Measurements from ENCODE around the gene SLCO2A1. TPM values are rescaled to one million over a fixed set of nuclear protein-coding genes. Genes with fewer than 3 reads are reported as not detected.

SLCO2A1 gene
- total and polyA plus RNA-seq, 2 donors (not counting 1 experiment from before 2014, with no cell fraction given), result not detected

DNA sequence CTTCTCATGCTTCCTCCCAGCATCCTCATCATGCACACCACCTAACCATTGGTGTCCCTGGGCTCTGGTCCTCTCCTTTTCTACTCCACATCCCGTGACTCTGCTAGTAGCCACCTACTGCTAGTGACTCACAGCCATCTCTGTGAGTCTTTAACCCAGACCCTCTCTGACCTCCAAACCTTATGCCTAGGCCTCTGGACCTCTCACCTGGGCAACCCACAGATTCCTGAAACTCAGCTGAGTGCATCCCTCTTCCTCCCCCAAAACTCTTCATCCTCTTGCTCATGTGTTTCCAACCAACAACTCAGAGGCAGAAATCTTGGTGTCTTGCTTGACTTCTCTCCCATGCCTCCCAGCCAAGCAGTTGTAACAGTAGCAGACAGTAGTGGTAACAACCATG, 20.0 kb upstream of the SLCO2A1 start:
- ChIA-PET POLR2A (no interaction called here), CTCF (no interaction called here)
- no peaks in the 10 kb centered on the region for H4K20me1 ChIP-seq (ENCODE audit: control insufficient read depth, insufficient read depth, low read length, poor library complexity, severe bottlenecking)
- no peak overlapping the region for H3K4me3 ChIP-seq (ENCODE audit: control extremely low read depth in 1 of 5, extremely low read depth in 1 of 5, insufficient read depth in 1 of 5, low read depth in 2 of 5, low read length in 4 of 5)
- peaks cover 14% of the 10 kb centered on the region for H3K27me3 Mint-ChIP-seq
- H3K27me3 ChIP-seq (replicated peaks in 1 of 4; ENCODE audit: control extremely low read depth in 1 of 4, control insufficient read depth in 3 of 4, insufficient read depth in 4 of 4, low read length in 3 of 4), result peaks cover 0 to 2% (median 0%) of the 10 kb centered on the region in 4 experiments
- intact Hi-C loops (cut with micrococcal nuclease), result no loop called here
- H2AFZ ChIP-seq (ENCODE audit: insufficient read depth, low read depth, low read length, poor library complexity, severe bottlenecking), result no peak overlapping the region
- TF ChIP-seq EZH2 (IDR thresholded peaks at IDR 0.05; ENCODE audit: borderline replicate concordance, insufficient read depth, low read depth, low read length, poor library complexity, severe bottlenecking), result no peak
- TF ChIP-seq, protein P1, sequence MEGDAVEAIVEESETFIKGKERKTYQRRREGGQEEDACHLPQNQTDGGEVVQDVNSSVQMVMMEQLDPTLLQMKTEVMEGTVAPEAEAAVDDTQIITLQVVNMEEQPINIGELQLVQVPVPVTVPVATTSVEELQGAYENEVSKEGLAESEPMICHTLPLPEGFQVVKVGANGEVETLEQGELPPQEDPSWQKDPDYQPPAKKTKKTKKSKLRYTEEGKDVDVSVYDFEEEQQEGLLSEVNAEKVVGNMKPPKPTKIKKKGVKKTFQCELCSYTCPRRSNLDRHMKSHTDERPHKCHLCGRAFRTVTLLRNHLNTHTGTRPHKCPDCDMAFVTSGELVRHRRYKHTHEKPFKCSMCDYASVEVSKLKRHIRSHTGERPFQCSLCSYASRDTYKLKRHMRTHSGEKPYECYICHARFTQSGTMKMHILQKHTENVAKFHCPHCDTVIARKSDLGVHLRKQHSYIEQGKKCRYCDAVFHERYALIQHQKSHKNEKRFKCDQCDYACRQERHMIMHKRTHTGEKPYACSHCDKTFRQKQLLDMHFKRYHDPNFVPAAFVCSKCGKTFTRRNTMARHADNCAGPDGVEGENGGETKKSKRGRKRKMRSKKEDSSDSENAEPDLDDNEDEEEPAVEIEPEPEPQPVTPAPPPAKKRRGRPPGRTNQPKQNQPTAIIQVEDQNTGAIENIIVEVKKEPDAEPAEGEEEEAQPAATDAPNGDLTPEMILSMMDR (IDR thresholded peaks at IDR 0.05), result no peak
- no peaks in the 10 kb centered on the region for H3K79me2 ChIP-seq (ENCODE audit: control insufficient read depth, insufficient read depth, low read length)
- H3K4me1 ChIP-seq (ENCODE audit: control insufficient read depth in 2 of 2, insufficient read depth in 2 of 2, low read length in 2 of 2), result no peaks in the 10 kb centered on the region
- WGBS (ENCODE audit: insufficient coverage), result 75% methylated on average over 1 of the region's 1 CpG
- H3K27ac Mint-ChIP-seq, result no peak overlapping the region
- H3K36me3 ChIP-seq (replicated peaks in 1 of 2; ENCODE audit: control extremely low read depth in 1 of 2, control insufficient read depth in 1 of 2, extremely low read depth in 1 of 2, insufficient read depth in 2 of 2, low read length in 1 of 2), result no peaks in the 10 kb centered on the region
- H3K9me3 ChIP-seq (ENCODE audit: control extremely low read depth in 1 of 3, control insufficient read depth in 2 of 3, insufficient read depth in 1 of 3, low read length in 2 of 3), result peaks cover 0 to 6% (median 6%) of the 10 kb centered on the region in 3 donors
- no peaks in the 10 kb centered on the region for H3K9me3 Mint-ChIP-seq (ENCODE audit: insufficient read depth)
- no peaks in the 10 kb centered on the region for H3K4me1 Mint-ChIP-seq
- DNase-seq, result no peak
- H3K4me3 Mint-ChIP-seq, result no peak overlapping the region
- no peak overlapping the region for H3K4me2 ChIP-seq (replicated peaks; ENCODE audit: low read depth, low read length, poor library complexity, severe bottlenecking)
- no peak overlapping the region for H3K27ac ChIP-seq (ENCODE audit: low read length in 2 of 2)
- no peak overlapping the region for H3K9ac ChIP-seq (ENCODE audit: low read length)
- ATAC-seq (ENCODE audit: low read depth), result no peak

DNA sequence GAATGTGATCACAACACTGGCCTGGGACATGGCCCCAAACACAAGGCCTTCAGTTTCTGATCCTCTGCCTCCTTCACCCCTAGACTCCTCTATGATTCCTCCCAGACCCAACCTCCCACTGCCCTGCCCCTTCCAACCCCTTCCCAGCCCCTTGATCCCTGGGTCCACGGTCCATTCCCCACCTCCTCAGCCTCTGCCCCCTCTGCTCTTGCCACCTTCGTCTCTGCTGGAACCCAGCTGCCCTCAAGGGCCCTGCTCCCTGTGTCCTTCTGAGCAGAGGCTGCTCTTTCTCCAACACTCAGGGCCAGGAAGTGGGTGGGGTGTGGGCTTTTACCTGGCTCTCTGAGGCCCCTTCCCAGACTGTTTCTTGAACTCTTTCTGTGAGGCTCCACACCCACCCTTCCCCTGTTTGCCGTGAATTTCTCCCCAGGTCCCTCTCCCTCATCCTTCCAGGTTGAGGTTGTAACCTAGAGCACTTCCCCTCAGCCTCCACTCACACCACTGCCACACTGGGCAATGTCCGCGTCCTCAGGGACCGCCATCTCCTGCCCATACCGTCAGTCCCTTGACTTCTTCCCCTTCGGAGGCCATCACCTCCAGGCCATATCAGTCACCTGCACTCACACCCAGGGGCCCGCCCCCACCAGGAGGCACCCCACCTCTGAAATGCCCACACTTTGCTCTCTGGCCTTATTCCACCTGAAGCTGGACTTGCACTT, 18.7 kb upstream of the SLCO2A1 start:
- ChIA-PET CTCF (no interaction called here), POLR2A (no interaction called here)
- Histone ChIP-seq H3K4me3 (ENCODE audit: control extremely low read depth in 1 of 5, extremely low read depth in 1 of 5, insufficient read depth in 1 of 5, low read depth in 2 of 5, low read length in 4 of 5) (no peak overlapping the region), H3K4me2 (replicated peaks; ENCODE audit: low read depth, low read length, poor library complexity, severe bottlenecking) (no peak overlapping the region), H3K79me2 (ENCODE audit: control insufficient read depth, insufficient read depth, low read length) (no peaks in the 10 kb centered on the region), H3K27ac (ENCODE audit: low read length in 2 of 2) (no peak overlapping the region), H2AFZ (ENCODE audit: insufficient read depth, low read depth, low read length, poor library complexity, severe bottlenecking) (no peak overlapping the region), H4K20me1 (ENCODE audit: control insufficient read depth, insufficient read depth, low read length, poor library complexity, severe bottlenecking) (no peaks in the 10 kb centered on the region), H3K9ac (ENCODE audit: low read length) (no peak overlapping the region), H3K9me3 (ENCODE audit: control extremely low read depth in 1 of 3, control insufficient read depth in 2 of 3, insufficient read depth in 1 of 3, low read length in 2 of 3) (peaks cover 0 to 10% (median 6%) of the 10 kb centered on the region in 3 donors), H3K4me1 (ENCODE audit: control insufficient read depth in 2 of 2, insufficient read depth in 2 of 2, low read length in 2 of 2) (no peaks in the 10 kb centered on the region), H3K27me3 (replicated peaks in 1 of 4; ENCODE audit: control extremely low read depth in 1 of 4, control insufficient read depth in 3 of 4, insufficient read depth in 4 of 4, low read length in 3 of 4) (no peaks in the 10 kb centered on the region), H3K36me3 (replicated peaks in 1 of 2; ENCODE audit: control extremely low read depth in 1 of 2, control insufficient read depth in 1 of 2, extremely low read depth in 1 of 2, insufficient read depth in 2 of 2, low read length in 1 of 2) (no peaks in the 10 kb centered on the region)
- WGBS (ENCODE audit: insufficient coverage), result 89% methylated on average over 8 of the region's 9 CpGs
- Mint-ChIP-seq H3K9me3 (ENCODE audit: insufficient read depth) (no peaks in the 10 kb centered on the region), H3K27ac (no peak overlapping the region), H3K4me1 (no peaks in the 10 kb centered on the region), H3K4me3 (no peak overlapping the region), H3K27me3 (peaks cover 14% of the 10 kb centered on the region)
- DNase-seq (no peak), ATAC-seq (ENCODE audit: low read depth) (no peak)
- TF ChIP-seq, protein P1 (IDR thresholded peaks at IDR 0.05), result no peak
- TF ChIP-seq EZH2 (IDR thresholded peaks at IDR 0.05; ENCODE audit: borderline replicate concordance, insufficient read depth, low read depth, low read length, poor library complexity, severe bottlenecking), result no peak
- intact Hi-C loops (cut with micrococcal nuclease), result no loop called here
